K562 (cell line): ENCODE results near the gene MBD4. TPM values are rescaled to one million over a fixed set of nuclear protein-coding genes. Genes with fewer than 3 reads are reported as not detected.

Experiments
- ASH1L ChIP-seq: fragments of 450-650 bp; IDR thresholded peaks from 2 replicates; pipeline ENCODE4 v1.6.1; 2018; ENCODE audit warnings: borderline replicate concordance, mild to moderate bottlenecking, low read depth; ENCODE audit not compliant: partially characterized antibody
- CBFA2T3 ChIP-seq: fragments of 450-650 bp; IDR thresholded peaks from 2 replicates; pipeline ENCODE4 v1.6.1; 2017
- HDAC1 ChIP-seq, 2 experiments: fragments of 450-650 bp; IDR thresholded peaks; 2 replicates each; pipeline ENCODE4 v1.6.1; 2016 to 2017; ENCODE audit warnings: inconsistent platforms in 1 of 2, mild to moderate bottlenecking in 1 of 2, moderate library complexity in 1 of 2
- HMGN3 ChIP-seq: IDR thresholded peaks from 2 replicates; pipeline ENCODE4 v1.6.1; 2011; ENCODE audit warnings: borderline replicate concordance, low read depth, mild to moderate bottlenecking, mixed read lengths, low read length; ENCODE audit not compliant: insufficient read length; ENCODE audit errors: extremely low read depth
- KDM5B ChIP-seq: fragments of 200-600 bp; sonication (generic); IDR thresholded peaks from 2 replicates; pipeline ENCODE4 v1.6.1; 2012; ENCODE audit warnings: low read depth, mild to moderate bottlenecking, moderate library complexity, low read length, control low read depth, inconsistent platforms; ENCODE audit not compliant: insufficient replicate concordance
- NCOR1 ChIP-seq: fragments of 450-650 bp; IDR thresholded peaks from 2 replicates; pipeline ENCODE4 v1.6.1; 2016; ENCODE audit warnings: mild to moderate bottlenecking, moderate library complexity
- NR4A1 ChIP-seq, 2 experiments: fragments of 250-450 bp in 1 of 2; fragments of 450-650 bp in 1 of 2; sonication (Bioruptor Pico) in 1 of 2; IDR thresholded peaks; 2 replicates each; pipeline versions ENCODE4 v1.4.0 to v1.6.1; 2016 to 2020; ENCODE audit warnings: mild to moderate bottlenecking in 2 of 2, missing compliant biosample characterization in 1 of 2, missing genetic modification characterization in 1 of 2, moderate library complexity in 1 of 2
- SMAD3 ChIP-seq: fragments of 450-650 bp; formaldehyde crosslinking; conservative IDR thresholded peaks from 2 replicates; pipeline ENCODE4 v1.4.0; 2020; ENCODE audit warnings: mild to moderate bottlenecking
- TOE1 ChIP-seq, 2 experiments: fragments of 450-650 bp in 1 of 2; sonication (generic) in 1 of 2; formaldehyde crosslinking in 1 of 2; IDR thresholded peaks; 2 replicates each; pipeline versions ENCODE4 v1.7.1 to v1.8.0; 2016 to 2022; ENCODE audit warnings: borderline replicate concordance in 2 of 2, mild to moderate bottlenecking in 2 of 2, antibody characterized with exemption in 1 of 2, inconsistent platforms in 1 of 2, low read depth in 1 of 2, missing genetic modification reagents in 1 of 2, moderate library complexity in 1 of 2
- polyA plus RNA-seq, 8 experiments: library from polyadenylated mRNA; depleted of rRNA in 4 of 8; stranded (reverse) in 5 of 8; unstranded in 3 of 8; fragments of >200 nt; fragmentation: Nextera tagmentation in 2 of 8; fragmentation: Illumina TruSeq in 1 of 8; extraction: Ambion mirVana in 2 of 8; extraction: Trizol in 1 of 8; gene quantifications; 2 replicates each; pipeline versions ENCODE4 v1.2.1 to v1.2.3, GENCODE V29; 2011 to 2014; ENCODE audit warnings: inconsistent platforms in 1 of 8, missing spikeins in 1 of 8
- total RNA-seq, 7 experiments: library from RNA; depleted of rRNA in 6 of 7; stranded (reverse); fragments of >200 nt in 6 of 7; fragmentation: Illumina TruSeq in 2 of 7; extraction: Trizol in 2 of 7; gene quantifications; 2 replicates each; pipeline versions ENCODE4 v1.2.1 to v1.2.3, GENCODE V29; 2011 to 2021; ENCODE audit warnings: low replicate concordance in 1 of 7
- TF ChIP-seq, protein P1 (sequence below): sonication (generic); formaldehyde crosslinking; IDR thresholded peaks from 2 replicates; pipeline ENCODE4 v1.8.0; 2023; ENCODE audit warnings: mild to moderate bottlenecking, missing genetic modification reagents
- TF ChIP-seq, protein P2 (sequence below): fragments of 450-650 bp; IDR thresholded peaks from 2 replicates; pipeline ENCODE4 v1.6.1; 2016; ENCODE audit warnings: low read depth
- TF ChIP-seq, protein P3 (sequence below): fragments of 450-650 bp; IDR thresholded peaks from 2 replicates; pipeline ENCODE4 v1.6.1; 2016; ENCODE audit warnings: antibody characterized with exemption

MBD4 gene
- total and polyA plus RNA-seq, 9 of the 15 experiments (the other 6 are each of a cell fraction or from before 2014, with no cell fraction given), result 13.3 to 63.9 (median 39.0) TPM

DNA sequence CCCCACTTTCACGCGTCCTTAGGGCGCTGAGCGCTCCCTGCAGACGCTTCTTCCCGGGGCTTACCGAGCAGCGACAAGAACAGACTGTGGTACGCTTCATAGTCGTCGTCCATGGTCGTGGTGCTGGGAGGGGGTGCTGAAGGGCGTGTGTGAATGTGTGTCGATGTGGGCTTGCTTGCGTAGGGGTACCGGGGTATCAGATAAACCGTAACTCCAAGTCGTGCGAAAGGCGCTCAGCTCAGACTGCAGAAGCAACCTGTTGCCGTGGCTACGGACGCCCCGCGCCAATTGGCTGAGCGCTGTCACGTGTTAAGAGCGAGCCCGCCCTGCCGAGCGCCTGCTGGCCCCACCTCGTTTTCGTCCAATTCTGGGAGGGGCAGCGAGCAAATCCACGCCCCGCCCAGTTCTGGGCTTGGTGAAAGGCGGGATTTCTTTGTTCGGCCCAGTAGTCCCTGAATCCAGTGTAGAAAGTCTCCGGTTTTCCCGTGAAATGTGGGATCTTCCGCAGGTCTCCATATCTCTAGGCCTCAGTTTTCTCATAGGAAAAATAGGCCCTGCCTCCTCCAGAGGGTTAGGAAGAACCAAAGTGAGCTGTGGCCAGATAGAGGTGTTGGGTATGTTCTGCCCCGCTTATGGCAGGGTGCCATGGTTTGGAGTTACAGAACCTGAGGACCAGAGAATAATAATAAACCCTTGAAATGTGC lies 11.2 kb downstream of the MBD4 start, which contains the start of gene EFCAB12 (continued):
- TF ChIP-seq SMAD3 (CRISPR knock-in tag) (no peak), CBFA2T3 (0 out of 2 replicates have a peak, but pooled peaks have one; percentile 27), ASH1L (no peak), HDAC1 (IDR thresholded peaks at IDR 0.05) (peak in 1 of 2 experiments; percentile 90; a peak in 2 of 4 replicates), KDM5B (peak; percentile 30), HMGN3 (peak; percentile 72), TOE1 (IDR thresholded peaks at IDR 0.05; ENCODE audit: borderline replicate concordance) (peak; percentile 89), TOE1 (CRISPR knock-in tag; IDR thresholded peaks at IDR 0.05; ENCODE audit: borderline replicate concordance, low read depth) (no peak), NR4A1 (CRISPR knock-in tag; IDR thresholded peaks at IDR 0.05) (no peak), NR4A1 (tag; IDR thresholded peaks at IDR 0.05) (no peak), NCOR1 (no peak)
- TF ChIP-seq, protein P1, sequence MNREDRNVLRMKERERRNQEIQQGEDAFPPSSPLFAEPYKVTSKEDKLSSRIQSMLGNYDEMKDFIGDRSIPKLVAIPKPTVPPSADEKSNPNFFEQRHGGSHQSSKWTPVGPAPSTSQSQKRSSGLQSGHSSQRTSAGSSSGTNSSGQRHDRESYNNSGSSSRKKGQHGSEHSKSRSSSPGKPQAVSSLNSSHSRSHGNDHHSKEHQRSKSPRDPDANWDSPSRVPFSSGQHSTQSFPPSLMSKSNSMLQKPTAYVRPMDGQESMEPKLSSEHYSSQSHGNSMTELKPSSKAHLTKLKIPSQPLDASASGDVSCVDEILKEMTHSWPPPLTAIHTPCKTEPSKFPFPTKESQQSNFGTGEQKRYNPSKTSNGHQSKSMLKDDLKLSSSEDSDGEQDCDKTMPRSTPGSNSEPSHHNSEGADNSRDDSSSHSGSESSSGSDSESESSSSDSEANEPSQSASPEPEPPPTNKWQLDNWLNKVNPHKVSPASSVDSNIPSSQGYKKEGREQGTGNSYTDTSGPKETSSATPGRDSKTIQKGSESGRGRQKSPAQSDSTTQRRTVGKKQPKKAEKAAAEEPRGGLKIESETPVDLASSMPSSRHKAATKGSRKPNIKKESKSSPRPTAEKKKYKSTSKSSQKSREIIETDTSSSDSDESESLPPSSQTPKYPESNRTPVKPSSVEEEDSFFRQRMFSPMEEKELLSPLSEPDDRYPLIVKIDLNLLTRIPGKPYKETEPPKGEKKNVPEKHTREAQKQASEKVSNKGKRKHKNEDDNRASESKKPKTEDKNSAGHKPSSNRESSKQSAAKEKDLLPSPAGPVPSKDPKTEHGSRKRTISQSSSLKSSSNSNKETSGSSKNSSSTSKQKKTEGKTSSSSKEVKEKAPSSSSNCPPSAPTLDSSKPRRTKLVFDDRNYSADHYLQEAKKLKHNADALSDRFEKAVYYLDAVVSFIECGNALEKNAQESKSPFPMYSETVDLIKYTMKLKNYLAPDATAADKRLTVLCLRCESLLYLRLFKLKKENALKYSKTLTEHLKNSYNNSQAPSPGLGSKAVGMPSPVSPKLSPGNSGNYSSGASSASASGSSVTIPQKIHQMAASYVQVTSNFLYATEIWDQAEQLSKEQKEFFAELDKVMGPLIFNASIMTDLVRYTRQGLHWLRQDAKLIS (CRISPR knock-in tag), result 0 out of 2 replicates have a peak, but pooled peaks have one; percentile 38
- TF ChIP-seq, protein P2, sequence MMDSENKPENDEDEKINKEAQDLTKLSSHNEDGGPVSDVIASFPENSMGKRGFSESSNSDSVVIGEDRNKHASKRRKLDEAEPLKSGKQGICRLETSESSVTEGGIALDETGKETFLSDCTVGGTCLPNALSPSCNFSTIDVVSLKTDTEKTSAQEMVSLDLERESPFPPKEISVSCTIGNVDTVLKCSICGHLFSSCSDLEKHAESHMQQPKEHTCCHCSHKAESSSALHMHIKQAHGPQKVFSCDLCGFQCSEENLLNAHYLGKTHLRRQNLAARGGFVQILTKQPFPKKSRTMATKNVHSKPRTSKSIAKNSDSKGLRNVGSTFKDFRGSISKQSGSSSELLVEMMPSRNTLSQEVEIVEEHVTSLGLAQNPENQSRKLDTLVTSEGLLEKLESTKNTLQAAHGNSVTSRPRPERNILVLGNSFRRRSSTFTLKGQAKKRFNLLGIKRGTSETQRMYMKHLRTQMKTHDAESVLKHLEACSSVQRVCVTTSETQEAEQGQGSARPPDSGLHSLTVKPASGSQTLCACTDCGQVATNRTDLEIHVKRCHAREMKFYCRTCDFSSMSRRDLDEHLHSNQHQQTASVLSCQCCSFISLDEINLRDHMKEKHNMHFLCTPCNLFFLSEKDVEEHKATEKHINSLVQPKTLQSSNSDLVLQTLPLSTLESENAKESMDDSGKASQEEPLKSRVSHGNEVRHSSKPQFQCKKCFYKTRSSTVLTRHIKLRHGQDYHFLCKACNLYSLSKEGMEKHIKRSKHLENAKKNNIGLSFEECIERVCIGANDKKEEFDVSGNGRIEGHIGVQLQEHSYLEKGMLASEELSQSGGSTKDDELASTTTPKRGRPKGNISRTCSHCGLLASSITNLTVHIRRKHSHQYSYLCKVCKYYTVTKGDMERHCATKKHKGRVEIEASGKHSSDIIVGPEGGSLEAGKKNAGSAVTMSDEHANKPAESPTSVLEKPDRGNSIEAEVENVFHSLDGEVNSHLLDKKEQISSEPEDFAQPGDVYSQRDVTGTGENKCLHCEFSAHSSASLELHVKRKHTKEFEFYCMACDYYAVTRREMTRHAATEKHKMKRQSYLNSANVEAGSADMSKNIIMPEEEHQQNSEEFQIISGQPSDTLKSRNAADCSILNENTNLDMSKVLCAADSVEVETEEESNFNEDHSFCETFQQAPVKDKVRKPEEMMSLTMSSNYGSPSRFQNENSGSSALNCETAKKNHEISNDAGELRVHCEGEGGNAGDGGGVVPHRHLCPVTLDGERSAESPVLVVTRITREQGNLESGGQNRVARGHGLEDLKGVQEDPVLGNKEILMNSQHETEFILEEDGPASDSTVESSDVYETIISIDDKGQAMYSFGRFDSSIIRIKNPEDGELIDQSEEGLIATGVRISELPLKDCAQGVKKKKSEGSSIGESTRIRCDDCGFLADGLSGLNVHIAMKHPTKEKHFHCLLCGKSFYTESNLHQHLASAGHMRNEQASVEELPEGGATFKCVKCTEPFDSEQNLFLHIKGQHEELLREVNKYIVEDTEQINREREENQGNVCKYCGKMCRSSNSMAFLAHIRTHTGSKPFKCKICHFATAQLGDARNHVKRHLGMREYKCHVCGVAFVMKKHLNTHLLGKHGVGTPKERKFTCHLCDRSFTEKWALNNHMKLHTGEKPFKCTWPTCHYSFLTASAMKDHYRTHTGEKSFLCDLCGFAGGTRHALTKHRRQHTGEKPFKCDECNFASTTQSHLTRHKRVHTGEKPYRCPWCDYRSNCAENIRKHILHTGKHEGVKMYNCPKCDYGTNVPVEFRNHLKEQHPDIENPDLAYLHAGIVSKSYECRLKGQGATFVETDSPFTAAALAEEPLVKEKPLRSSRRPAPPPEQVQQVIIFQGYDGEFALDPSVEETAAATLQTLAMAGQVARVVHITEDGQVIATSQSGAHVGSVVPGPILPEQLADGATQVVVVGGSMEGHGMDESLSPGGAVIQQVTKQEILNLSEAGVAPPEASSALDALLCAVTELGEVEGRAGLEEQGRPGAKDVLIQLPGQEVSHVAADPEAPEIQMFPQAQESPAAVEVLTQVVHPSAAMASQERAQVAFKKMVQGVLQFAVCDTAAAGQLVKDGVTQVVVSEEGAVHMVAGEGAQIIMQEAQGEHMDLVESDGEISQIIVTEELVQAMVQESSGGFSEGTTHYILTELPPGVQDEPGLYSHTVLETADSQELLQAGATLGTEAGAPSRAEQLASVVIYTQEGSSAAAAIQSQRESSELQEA, result no peak
- TF ChIP-seq, protein P3, sequence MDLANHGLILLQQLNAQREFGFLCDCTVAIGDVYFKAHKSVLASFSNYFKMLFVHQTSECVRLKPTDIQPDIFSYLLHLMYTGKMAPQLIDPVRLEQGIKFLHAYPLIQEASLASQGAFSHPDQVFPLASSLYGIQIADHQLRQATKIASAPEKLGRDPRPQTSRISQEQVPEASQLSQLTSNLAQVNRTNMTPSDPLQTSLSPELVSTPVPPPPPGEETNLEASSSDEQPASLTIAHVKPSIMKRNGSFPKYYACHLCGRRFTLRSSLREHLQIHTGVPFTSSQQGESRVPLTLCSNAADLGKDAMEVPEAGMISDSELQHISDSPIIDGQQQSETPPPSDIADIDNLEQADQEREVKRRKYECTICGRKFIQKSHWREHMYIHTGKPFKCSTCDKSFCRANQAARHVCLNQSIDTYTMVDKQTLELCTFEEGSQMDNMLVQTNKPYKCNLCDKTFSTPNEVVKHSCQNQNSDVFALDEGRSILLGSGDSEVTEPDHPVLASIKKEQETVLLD, result peak; percentile 10; the same call in 1 of the 2 replicates
